AG04449 (cell line): ENCODE data around the gene RELA.
"Not testable (repeated sequence)": the region's sequence is repeated elsewhere in the genome, so short reads cannot be mapped to it uniquely, and the experiment has no call there.

ENCODE experiments used
- CTCF ChIA-PET: fragments of 350-600 bp; formaldehyde crosslinking; extraction: SDS; loops from one replicate; lab custom pipeline; 2021; ENCODE audit warnings: antibody characterized with exemption; lab: Yijun Ruan, JAX
- POLR2A ChIA-PET: fragments of 400-600, 350-600 bp; formaldehyde crosslinking; extraction: SDS; loops from one replicate; lab custom pipeline; 2020; ENCODE audit warnings: antibody characterized with exemption, inconsistent platforms; lab: Yijun Ruan, JAX
- DNase-seq: peaks from one replicate; pipeline ENCODE4 v3.0.0-alpha.2; 2010; ENCODE audit warnings: low read depth, low spot score
- H3K4me3 ChIP-seq: 2 replicates; pipeline ENCODE4 v1.5.1; 2011; ENCODE audit warnings: low read depth, mild to moderate bottlenecking, control low read depth, low read length
- TF ChIP-seq, protein P1 (sequence below): IDR thresholded peaks from one replicate; pipeline ENCODE4 v1.5.1; 2011; ENCODE audit warnings: mild to moderate bottlenecking, moderate library complexity, low read length, control low read depth, inconsistent platforms; ENCODE audit not compliant: insufficient read depth; ENCODE audit errors: missing control alignments

RELA gene

DNA sequence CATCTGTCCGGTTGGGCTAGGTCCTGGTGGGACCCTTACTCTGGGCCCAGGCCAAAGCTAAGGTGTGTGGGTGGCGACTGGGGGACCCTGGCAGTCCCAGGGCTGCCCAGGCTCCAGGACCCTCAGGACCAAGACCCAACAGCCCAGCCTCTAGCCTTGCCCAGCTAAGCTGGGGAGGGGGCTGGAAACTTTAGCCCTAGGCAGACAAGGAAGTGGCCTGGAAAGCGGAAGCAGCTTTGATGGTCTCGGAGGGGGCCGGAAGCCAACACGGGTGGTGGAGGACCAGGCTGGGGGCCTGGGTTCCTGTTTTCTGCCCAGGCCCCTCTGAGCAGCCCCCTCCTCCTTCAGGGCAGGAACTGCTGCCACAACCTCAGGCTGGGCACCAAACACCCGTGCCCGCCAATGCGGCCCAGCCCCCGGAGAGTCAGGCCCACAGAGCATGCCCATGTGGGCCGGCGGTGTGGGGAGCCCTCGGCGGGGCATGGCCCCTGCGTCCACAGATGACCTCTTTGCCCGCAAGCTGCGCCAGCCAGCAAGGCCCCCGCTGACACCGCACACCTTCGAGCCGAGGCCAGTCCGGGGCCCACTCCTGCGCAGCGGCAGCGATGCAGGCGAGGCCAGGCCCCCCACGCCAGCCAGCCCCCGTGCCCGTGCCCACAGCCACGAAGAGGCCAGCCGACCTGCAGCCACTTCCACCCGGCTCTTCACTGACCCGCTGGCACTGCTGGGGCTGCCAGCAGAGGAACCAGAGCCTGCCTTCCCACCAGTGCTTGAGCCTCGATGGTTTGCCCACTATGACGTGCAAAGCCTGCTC is 22.0 kb downstream of the RELA start:
- POLR2A ChIA-PET = no interaction called here
- TF ChIP-seq, protein P1, sequence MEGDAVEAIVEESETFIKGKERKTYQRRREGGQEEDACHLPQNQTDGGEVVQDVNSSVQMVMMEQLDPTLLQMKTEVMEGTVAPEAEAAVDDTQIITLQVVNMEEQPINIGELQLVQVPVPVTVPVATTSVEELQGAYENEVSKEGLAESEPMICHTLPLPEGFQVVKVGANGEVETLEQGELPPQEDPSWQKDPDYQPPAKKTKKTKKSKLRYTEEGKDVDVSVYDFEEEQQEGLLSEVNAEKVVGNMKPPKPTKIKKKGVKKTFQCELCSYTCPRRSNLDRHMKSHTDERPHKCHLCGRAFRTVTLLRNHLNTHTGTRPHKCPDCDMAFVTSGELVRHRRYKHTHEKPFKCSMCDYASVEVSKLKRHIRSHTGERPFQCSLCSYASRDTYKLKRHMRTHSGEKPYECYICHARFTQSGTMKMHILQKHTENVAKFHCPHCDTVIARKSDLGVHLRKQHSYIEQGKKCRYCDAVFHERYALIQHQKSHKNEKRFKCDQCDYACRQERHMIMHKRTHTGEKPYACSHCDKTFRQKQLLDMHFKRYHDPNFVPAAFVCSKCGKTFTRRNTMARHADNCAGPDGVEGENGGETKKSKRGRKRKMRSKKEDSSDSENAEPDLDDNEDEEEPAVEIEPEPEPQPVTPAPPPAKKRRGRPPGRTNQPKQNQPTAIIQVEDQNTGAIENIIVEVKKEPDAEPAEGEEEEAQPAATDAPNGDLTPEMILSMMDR = no peak
- DNase-seq = no peak
- H3K4me3 ChIP-seq = no peak overlapping the region
- CTCF ChIA-PET = interaction anchor here (1.1 kb wide), 1 partner anchor 15 kb away, joined by 3 read pairs; no protein-coding TSS in a partner anchor

DNA sequence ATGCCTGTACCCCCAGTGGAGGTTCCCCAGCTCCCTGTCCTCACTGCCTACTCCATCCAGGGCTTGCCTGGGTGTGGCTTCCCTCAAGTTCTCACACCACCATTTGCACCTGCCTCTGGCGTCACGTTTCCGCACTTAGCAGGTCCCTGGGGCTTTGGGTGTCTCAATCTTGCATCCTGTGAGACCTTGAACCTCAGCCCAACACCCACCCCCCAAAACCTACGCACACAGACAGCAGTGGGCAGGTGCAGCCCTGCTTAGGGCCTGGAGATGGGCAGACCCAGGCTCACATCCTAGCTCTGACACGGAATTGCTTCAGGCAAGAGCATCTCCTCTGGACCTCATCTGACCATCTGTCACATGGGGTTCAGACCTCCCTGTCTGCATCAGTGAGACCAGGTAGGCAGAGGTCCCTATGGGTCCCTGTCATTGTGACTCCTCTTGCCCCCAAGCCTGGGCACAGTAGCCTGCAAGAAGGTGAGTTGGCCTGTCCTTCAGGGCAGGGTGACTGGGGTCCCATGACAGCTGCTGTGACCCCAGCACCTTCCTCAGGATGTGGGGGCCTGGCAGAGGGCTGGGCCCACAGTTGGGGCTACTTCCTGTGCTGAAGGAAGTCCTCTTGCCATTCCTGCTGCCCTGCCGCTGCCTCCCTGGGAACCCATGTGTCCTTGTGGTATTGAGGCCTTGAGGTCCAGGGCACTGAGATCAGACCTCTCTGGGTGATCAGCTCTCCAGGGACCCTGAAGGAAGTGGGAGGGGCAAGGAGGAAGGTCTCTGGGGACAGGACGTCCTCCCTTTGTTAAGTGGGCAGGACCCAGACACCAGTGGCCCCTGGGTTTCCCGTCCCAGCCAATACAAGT is 22.9 kb downstream of the RELA start:
- ChIA-PET CTCF (interaction anchor here (1.1 kb wide), 1 partner anchor 14 kb away, joined by 3 read pairs; no protein-coding TSS in a partner anchor), POLR2A (interaction anchor here (2.1 kb wide), 1 partner anchor 13 kb away, joined by 17 read pairs; no protein-coding TSS in a partner anchor)
- no peak for DNase-seq
- no peak overlapping the region for H3K4me3 ChIP-seq
- TF ChIP-seq, protein P1 = no peak

DNA sequence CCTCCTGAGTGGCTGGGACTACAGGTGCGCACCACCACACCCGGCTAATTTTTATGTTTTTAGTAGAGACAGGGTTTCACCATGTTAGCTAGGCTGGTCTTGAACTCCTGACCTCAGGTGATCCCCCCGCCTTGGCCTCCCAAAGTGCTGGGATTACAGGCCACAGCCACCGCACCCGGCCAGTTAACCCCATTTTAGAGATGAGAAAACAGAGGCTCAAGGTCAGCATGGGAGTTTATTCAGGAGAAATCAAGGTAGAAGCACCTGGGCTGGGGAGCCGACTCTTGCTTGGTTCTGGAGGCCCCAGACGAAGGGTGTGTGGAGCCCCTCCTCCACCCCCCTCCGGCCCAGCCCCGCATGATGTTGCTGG is 23.5 kb downstream of the RELA start:
- ChIA-PET POLR2A (interaction anchor here (0.6 to 2.1 kb wide), 3 partner anchors 14 to 61 kb away, joined by 4 to 17 read pairs (median 4); partner anchors contain the start of gene RELA), CTCF (interaction anchor here (1.1 to 1.9 kb wide), 2 partner anchors 12 to 13 kb away, joined by 3 to 7 read pairs; no protein-coding TSS in a partner anchor)
- not testable (repeated sequence) for H3K4me3 ChIP-seq, DNase-seq

DNA sequence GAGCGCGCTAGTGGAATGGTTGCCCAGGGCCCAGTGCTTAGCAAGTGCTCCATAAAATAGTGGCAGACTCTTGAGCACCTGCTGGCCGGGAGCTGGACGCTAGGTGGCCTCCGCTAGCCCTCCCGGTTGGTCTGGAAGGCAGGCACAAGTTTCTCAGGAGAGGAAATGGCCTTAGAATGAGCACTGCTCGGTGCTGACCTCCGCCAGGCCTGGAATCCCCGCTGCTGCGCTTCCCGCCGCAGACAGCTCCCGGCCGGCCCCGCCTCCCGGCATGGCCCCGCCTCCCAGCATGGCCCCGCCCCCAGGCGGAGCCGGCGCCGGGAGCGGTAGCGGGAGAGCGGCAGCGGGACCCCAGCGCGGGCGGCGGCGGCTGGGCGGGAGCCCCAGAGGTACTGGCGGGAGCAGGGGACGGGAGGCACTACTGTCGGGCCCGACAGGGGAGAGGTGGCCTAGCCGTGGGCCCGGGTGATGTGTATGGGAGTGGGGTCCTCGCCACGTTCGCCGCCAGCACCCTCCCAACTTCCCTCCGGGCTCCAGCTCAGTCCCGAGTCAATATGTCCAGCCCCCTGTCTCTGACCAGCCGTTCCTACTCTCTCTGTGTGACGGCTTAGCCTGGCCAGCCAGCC is 24.8 kb downstream of the RELA start, which contains the start of gene SIPA1:
Gene SIPA1, plus strand, starts transcription at position 308 of the 626 bp plus-strand sequence. CDS start 2,821 bp downstream, outside the sequence.
- DNase-seq = no peak
- TF ChIP-seq, protein P1 = peak; percentile 65
- H3K4me3 ChIP-seq = peak within 1 kb of the TSS; percentile 78
- ChIA-PET POLR2A (interaction anchor here (0.7 to 2.1 kb wide), 7 partner anchors 15 to 222 kb away, joined by 3 to 17 read pairs (median 4); partner anchors contain the start of genes PCNX3 and RELA), CTCF (interaction anchor here (0.7 to 2.7 kb wide), 17 partner anchors 9 to 181 kb away, joined by 3 to 20 read pairs (median 3); partner anchors contain the start of gene FAM89B)

DNA sequence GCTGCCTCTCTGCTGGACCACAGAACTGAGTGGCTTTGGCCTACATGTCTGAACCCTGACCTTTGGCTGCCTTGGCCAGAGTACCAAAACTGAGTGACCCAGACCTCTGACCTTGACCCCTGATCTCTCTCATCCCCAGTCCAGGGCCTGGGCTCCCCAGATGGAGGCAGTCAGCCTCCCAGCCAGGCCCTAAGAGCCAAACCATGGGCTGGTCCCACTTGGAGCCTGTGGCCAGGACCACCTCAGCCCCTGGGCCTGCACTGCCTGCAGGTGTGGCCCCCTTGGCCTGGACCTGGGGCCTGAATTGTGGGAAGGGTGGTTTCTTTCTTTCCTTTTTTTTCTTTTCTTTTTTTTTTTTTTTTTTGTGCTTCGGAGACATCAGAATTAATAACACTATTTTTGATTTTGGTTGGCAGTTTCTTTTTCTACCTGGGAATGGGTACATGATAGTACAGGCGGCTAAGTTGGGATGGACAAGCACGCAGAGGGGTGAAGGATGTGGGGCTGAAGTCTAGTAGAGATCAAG is 25.6 kb downstream of the RELA start:
- ChIA-PET POLR2A (interaction anchor here (0.7 to 2.1 kb wide), 6 partner anchors 16 to 222 kb away, joined by 3 to 17 read pairs (median 4); partner anchors contain the start of gene PCNX3), CTCF (interaction anchor here (0.7 to 2.7 kb wide), 12 partner anchors 11 to 181 kb away, joined by 3 to 20 read pairs (median 4); partner anchors contain the start of gene FAM89B)
- DNase-seq = no peak
- H3K4me3 ChIP-seq = peak overlapping the region; percentile 34; the same call in 1 of the 2 replicates
- TF ChIP-seq, protein P1 = no peak
